H54 (cell line): ENCODE data around the gene ACP2.

Source experiments
- DNase-seq: peaks from one replicate; pipeline ENCODE4 v3.0.0; 2011; ENCODE audit warnings: low spot score, mixed read lengths; ENCODE audit not compliant: insufficient read length
- FAIRE-seq: peaks from 3 replicates; lab custom pipeline; 2011; peaks lifted over from hg19 to GRCh38; lab: Jason Lieb, UNC
- POLR2A ChIP-seq: IDR thresholded peaks from 2 replicates; pipeline ENCODE4 v1.6.1; 2011; ENCODE audit warnings: low read depth, mild to moderate bottlenecking, low read length

ACP2 gene

GRCh38 chr11:47259232-47259977 lies 10.8 kb upstream of the ACP2 start:
- no peak for TF ChIP-seq POLR2A
- DNase-seq: peak; percentile 62
- FAIRE-seq: no peak

GRCh38 chr11:47258317-47258902 lies 9.8 kb upstream of the ACP2 start:
- FAIRE-seq: no peak
- TF ChIP-seq POLR2A: no peak

GRCh38 chr11:47257517-47258316 lies 9.1 kb upstream of the ACP2 start, which contains the start of gene NR1H3:
TSS of gene NR1H3 (plus strand) at chr11:47257996. CDS start at chr11:47259217, 1,221 bp downstream.
- no peak for TF ChIP-seq POLR2A
- FAIRE-seq (no peak), DNase-seq (peak; percentile 70)

More at GRCh38 chr11:47258317-47258902, 9.8 kb upstream of the ACP2 start:
- no peak for DNase-seq

- no peak for FAIRE-seq
- TF ChIP-seq POLR2A: no peak
- no peak for DNase-seq
These were observed 8.5 kb upstream of the ACP2 start for GRCh38 chr11:47257177-47257516.

GRCh38 chr11:47256374-47256773 lies 7.8 kb upstream of the ACP2 start:
- DNase-seq: no peak
- no peak for TF ChIP-seq POLR2A
- no peak for FAIRE-seq

GRCh38 chr11:47254386-47254785 lies 5.8 kb upstream of the ACP2 start:
- FAIRE-seq: no peak
- DNase-seq: no peak
- no peak for TF ChIP-seq POLR2A

- TF ChIP-seq POLR2A: no peak
- FAIRE-seq: no peak
- no peak for DNase-seq
These were observed 5.0 kb upstream of the ACP2 start for GRCh38 chr11:47253660-47254059.

GRCh38 chr11:47251751-47252150 lies 3.1 kb upstream of the ACP2 start:
- no peak for DNase-seq
- no peak for TF ChIP-seq POLR2A
- no peak for FAIRE-seq

GRCh38 chr11:47249378-47249715 lies 733 bp upstream of the ACP2 start:
- FAIRE-seq: no peak
- DNase-seq: no peak
- TF ChIP-seq POLR2A: no peak

GRCh38 chr11:47248304-47248663 lies 330 bp downstream of the ACP2 start:
- no peak for DNase-seq
- FAIRE-seq: no peak
- TF ChIP-seq POLR2A: no peak

GRCh38 chr11:47247502-47247901 lies 1.1 kb downstream of the ACP2 start:
- DNase-seq (no peak), FAIRE-seq (no peak)
- no peak for TF ChIP-seq POLR2A

GRCh38 chr11:47245611-47246357 lies 2.8 kb downstream of the ACP2 start:
- FAIRE-seq: no peak

GRCh38 chr11:47244448-47245350 lies 3.9 kb downstream of the ACP2 start:
- TF ChIP-seq POLR2A: no peak
- no peak for DNase-seq
- FAIRE-seq: no peak

More at GRCh38 chr11:47245611-47246357, 2.8 kb downstream of the ACP2 start:
- DNase-seq: no peak
- TF ChIP-seq POLR2A: no peak

- FAIRE-seq: no peak
- no peak for DNase-seq
- no peak for TF ChIP-seq POLR2A
These were observed 5.2 kb downstream of the ACP2 start for GRCh38 chr11:47243454-47243853.
